Parathyroid adenoma (tissue), 2 donors: ENCODE measurements around the gene PIK3R4.

Experiments used
- H2AFZ ChIP-seq: fragments of 300-600 bp; sonication (generic); one replicate; pipeline ENCODE4 v1.7.0; 2017; ENCODE audit warnings: antibody characterized with exemption, mild to moderate bottlenecking
- H3K27ac ChIP-seq: fragments of 300-600 bp; sonication (generic); one replicate; pipeline ENCODE4 v1.7.0; 2017
- H3K27me3 ChIP-seq: fragments of 300-600 bp; sonication (generic); one replicate; pipeline ENCODE4 v1.7.0; 2017; ENCODE audit warnings: low read length; ENCODE audit not compliant: control insufficient read depth, insufficient read depth
- H3K36me3 ChIP-seq: fragments of 300-600 bp; sonication (generic); one replicate; pipeline ENCODE4 v1.7.0; 2017; ENCODE audit warnings: low read length; ENCODE audit not compliant: control insufficient read depth, insufficient read depth
- H3K4me1 ChIP-seq: fragments of 300-600 bp; sonication (generic); one replicate; pipeline ENCODE4 v1.7.0; 2017; ENCODE audit warnings: control low read depth
- H3K4me2 ChIP-seq: fragments of 300-600 bp; sonication (generic); one replicate; pipeline ENCODE4 v1.7.0; 2017; ENCODE audit warnings: low read length
- H3K4me3 ChIP-seq: fragments of 300-600 bp; sonication (generic); one replicate; pipeline ENCODE4 v1.7.0; 2017; ENCODE audit warnings: low read depth, low read length
- H3K79me2 ChIP-seq: fragments of 300-600 bp; sonication (generic); one replicate; pipeline ENCODE4 v1.7.0; 2017; ENCODE audit warnings: control low read depth
- H3K9ac ChIP-seq: fragments of 300-600 bp; sonication (generic); one replicate; pipeline ENCODE4 v1.7.0; 2017; ENCODE audit warnings: mild to moderate bottlenecking
- H3K9me3 ChIP-seq: fragments of 300-600 bp; sonication (generic); one replicate; pipeline ENCODE4 v1.7.0; 2017; ENCODE audit warnings: low read length; ENCODE audit not compliant: control insufficient read depth
- TF ChIP-seq, protein P1 (sequence below): fragments of 300-600 bp; sonication (generic); IDR thresholded peaks from one replicate; pipeline ENCODE4 v1.7.0; 2017; ENCODE audit warnings: antibody characterized with exemption, mild to moderate bottlenecking
- donor health status: primary hyperparathyroidism.

Gene PIK3R4

GRCh38 chr3:130645261-130645660 lies 101.4 kb downstream of the PIK3R4 start:
- Histone ChIP-seq H3K27me3 (no peaks in the 10 kb centered on the region), H2AFZ (no peak overlapping the region), H3K27ac (no peak overlapping the region), H3K36me3 (no peaks in the 10 kb centered on the region), H3K9ac (no peak overlapping the region), H3K4me2 (no peak overlapping the region), H3K4me1 (no peaks in the 10 kb centered on the region), H3K4me3 (no peak overlapping the region), H3K79me2 (no peaks in the 10 kb centered on the region), H3K9me3 (no peaks in the 10 kb centered on the region)
- TF ChIP-seq, protein P1, sequence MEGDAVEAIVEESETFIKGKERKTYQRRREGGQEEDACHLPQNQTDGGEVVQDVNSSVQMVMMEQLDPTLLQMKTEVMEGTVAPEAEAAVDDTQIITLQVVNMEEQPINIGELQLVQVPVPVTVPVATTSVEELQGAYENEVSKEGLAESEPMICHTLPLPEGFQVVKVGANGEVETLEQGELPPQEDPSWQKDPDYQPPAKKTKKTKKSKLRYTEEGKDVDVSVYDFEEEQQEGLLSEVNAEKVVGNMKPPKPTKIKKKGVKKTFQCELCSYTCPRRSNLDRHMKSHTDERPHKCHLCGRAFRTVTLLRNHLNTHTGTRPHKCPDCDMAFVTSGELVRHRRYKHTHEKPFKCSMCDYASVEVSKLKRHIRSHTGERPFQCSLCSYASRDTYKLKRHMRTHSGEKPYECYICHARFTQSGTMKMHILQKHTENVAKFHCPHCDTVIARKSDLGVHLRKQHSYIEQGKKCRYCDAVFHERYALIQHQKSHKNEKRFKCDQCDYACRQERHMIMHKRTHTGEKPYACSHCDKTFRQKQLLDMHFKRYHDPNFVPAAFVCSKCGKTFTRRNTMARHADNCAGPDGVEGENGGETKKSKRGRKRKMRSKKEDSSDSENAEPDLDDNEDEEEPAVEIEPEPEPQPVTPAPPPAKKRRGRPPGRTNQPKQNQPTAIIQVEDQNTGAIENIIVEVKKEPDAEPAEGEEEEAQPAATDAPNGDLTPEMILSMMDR, result no peak

DNA sequence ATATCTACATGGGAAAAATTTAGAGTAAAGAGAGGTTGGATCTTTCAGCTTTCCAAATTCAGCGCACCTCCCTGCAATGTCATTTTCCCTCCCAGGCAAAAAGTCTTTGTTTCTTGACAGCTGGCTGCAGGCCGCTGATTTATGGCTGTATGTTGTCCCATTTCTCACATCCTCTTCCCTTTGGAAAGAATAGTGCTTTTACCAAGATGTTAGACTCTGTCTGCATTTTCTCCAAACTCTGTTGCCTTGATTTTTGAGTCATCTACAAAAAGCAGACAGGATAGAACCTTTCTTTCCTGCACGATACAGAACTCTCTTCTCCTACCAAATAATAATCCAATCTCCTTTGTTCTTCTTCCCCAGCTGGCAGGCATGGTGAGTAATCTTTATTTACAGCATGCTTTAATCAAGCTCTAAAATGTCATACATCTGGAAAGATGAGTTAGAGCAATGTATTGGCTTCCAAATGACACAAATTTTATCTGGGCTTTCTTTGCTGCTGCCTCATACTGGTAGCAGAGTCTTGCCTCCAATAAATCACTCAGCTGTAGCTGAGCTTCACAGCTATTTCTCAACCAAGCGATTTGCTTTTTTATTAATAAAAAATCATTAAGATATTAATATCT lies 101.9 kb downstream of the PIK3R4 start:
- Histone ChIP-seq H3K27me3 (no peaks in the 10 kb centered on the region), H2AFZ (no peak overlapping the region), H3K79me2 (no peaks in the 10 kb centered on the region), H3K9ac (no peak overlapping the region), H3K9me3 (no peaks in the 10 kb centered on the region), H3K4me3 (no peak overlapping the region), H3K36me3 (no peaks in the 10 kb centered on the region), H3K4me2 (no peak overlapping the region), H3K27ac (no peak overlapping the region), H3K4me1 (no peaks in the 10 kb centered on the region)
- TF ChIP-seq, protein P1, result no peak

DNA sequence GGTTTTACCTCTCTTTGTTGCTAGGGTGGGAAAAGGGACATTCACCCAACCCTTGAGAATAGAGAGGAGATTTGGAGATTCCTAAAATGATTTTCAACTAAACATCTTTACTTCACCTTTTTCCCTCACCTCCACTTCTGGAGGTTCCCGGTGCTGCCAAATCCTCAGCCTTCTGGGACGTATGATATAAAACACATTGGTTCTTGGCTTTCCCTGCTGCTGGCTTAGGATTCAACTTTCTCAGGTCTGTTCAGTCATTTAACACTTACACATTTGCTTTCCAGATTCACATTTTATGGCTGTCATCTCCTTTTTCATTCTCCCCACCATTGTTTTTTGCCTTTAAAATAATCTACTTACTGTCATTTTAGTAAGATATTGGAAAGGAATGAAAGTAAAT lies 106.6 kb downstream of the PIK3R4 start:
- Histone ChIP-seq H2AFZ (no peak overlapping the region), H3K27ac (no peak overlapping the region), H3K4me1 (no peaks in the 10 kb centered on the region), H3K36me3 (no peaks in the 10 kb centered on the region), H3K4me2 (no peak overlapping the region), H3K27me3 (no peaks in the 10 kb centered on the region), H3K9me3 (no peaks in the 10 kb centered on the region), H3K79me2 (no peaks in the 10 kb centered on the region), H3K4me3 (no peak overlapping the region), H3K9ac (no peak overlapping the region)
- TF ChIP-seq, protein P1, result no peak

DNA sequence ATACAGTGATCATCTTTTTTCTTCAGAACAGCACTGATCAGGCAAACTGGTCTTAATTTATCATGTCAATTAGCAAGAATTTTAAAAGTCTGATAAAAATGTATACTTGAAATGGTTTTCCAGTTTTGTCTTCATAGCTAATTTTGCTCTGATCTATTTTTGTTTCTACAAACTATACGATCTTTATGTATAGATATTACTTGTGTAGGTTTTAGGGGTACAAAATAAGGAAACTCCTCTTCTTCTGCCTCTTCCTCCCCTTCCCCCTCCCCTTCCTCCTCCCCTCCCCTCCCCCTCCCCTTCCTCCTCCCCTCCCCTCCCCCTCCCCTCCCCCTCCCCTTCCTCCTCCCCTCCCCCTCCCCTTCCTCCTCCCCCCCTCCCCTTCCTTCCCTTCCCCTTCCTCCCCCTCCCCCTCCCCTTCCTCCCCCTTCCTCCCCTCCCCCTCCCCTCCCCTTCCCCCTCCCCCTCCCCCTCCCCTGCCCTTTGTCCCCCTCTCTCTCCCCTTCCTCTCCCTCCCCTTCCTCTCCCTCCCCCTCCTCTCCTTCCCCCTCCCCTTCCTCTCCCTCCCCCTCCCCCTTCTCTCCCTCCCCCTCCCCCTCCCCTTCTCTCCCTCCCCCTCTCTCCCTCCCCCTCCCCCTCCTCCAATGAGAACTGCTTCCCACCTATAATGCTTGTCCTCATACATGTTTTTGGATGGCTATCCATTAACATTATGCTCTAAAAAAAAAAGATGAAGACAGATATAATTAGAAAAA lies 110.0 kb downstream of the PIK3R4 start:
- no peak overlapping the region for H3K4me3 ChIP-seq
- H3K9me3 ChIP-seq, result no peaks in the 10 kb centered on the region
- H3K79me2 ChIP-seq, result no peaks in the 10 kb centered on the region
- H2AFZ ChIP-seq, result no peak overlapping the region
- no peak overlapping the region for H3K4me2 ChIP-seq
- TF ChIP-seq, protein P1, result no peak
- no peak overlapping the region for H3K27ac ChIP-seq
- H3K36me3 ChIP-seq, result no peaks in the 10 kb centered on the region
- H3K9ac ChIP-seq, result no peak overlapping the region
- H3K27me3 ChIP-seq, result no peaks in the 10 kb centered on the region
- H3K4me1 ChIP-seq, result no peaks in the 10 kb centered on the region

DNA sequence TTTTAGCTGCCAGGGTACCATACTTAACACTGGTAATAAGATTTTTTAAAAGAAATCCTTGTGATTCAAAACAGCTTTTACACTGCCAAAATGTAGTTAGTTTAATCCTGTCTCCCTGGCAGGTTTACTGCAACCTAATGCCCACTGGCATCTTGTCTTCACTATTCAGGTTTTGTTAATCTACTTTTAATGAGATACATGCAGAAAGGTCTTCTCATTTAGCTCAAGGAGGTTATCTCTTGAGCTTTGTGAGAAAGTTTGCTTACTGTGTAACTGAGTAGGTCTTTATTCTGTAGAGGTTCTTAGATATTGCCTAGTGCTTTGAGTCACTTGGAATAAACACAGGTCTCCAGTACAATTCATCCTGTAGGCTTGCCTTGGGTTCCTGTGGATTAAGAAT lies 110.7 kb downstream of the PIK3R4 start:
- Histone ChIP-seq H3K4me2 (no peak overlapping the region), H3K36me3 (no peaks in the 10 kb centered on the region), H3K27ac (no peak overlapping the region), H3K9ac (no peak overlapping the region), H3K79me2 (no peaks in the 10 kb centered on the region), H3K27me3 (no peaks in the 10 kb centered on the region), H3K4me1 (no peaks in the 10 kb centered on the region), H2AFZ (no peak overlapping the region), H3K9me3 (no peaks in the 10 kb centered on the region), H3K4me3 (no peak overlapping the region)
- TF ChIP-seq, protein P1, result no peak
